HCT116 (cell line): ENCODE data around the gene ELP1. TPM values are rescaled to one million over a fixed set of nuclear protein-coding genes. Genes with fewer than 3 reads are reported as not detected.

Experiments used
- ATAC-seq: fragments of 200-7000 bp; cut with Tn5 transposase; 2 replicates; pipeline ENCODE4 v1.9.1; 2020; ENCODE audit warnings: mild to moderate bottlenecking, moderate library complexity
- BruUV-seq: library from RNA; stranded (reverse); fragments of 400-500 nt; replicated peaks from 2 replicates; lab custom pipeline; 2021; lab: Mats Ljungman, UMichigan
- CTCF ChIA-PET: fragments of 300-600 bp; sonication (Branson Sonifier 250); formaldehyde crosslinking; loops from one replicate; lab custom pipeline; 2021; ENCODE audit warnings: antibody characterized with exemption; lab: Charles Lee
- POLR2A ChIA-PET: fragments of 300-600, 350-600 bp; sonication (Branson Sonifier 250); formaldehyde crosslinking; loops from one replicate; lab custom pipeline; 2021; ENCODE audit warnings: antibody characterized with exemption; lab: Charles Lee
- RAD21 ChIA-PET, 2 experiments: fragments of 300-600 bp; sonication (Branson Sonifier 250); formaldehyde crosslinking; loops; one replicate each; lab custom pipeline; 2023; ENCODE audit warnings: low total read pairs in 2 of 2; ENCODE audit not compliant: uncharacterized antibody in 2 of 2, unreplicated experiment in 2 of 2, low non-redundant PET in 1 of 2; lab: Charles Lee
- DNase-seq: peaks from one replicate; pipeline ENCODE4 v3.0.0-alpha.2; 2010; ENCODE audit warnings: low read depth, low spot score
- H2AFZ ChIP-seq: fragments of 200-600 bp; shearing (Covaris generic), sonication (generic); 2 replicates; pipeline ENCODE4 v1.6.1; 2017; ENCODE audit warnings: low read depth, mixed run types, mixed read lengths, antibody characterized with exemption, low read length; ENCODE audit not compliant: poor library complexity, severe bottlenecking
- H3K27ac ChIP-seq: 2 replicates; pipeline ENCODE4 v1.5.1; 2012; ENCODE audit warnings: low read depth, low read length
- H3K27me3 ChIP-seq: fragments of 200-600 bp; sonication (generic); 2 replicates; pipeline ENCODE4 v1.6.1; 2016; ENCODE audit warnings: mixed run types, low read length, mixed read lengths; ENCODE audit not compliant: insufficient read depth
- H3K36me3 ChIP-seq, 2 experiments: fragments of 200-500 bp in 1 of 2; fragments of 200-600 bp in 1 of 2; sonication (Bioruptor generic) in 1 of 2; sonication (generic) in 1 of 2; 2 replicates each; pipeline versions ENCODE4 v1.5.1 to v1.6.1; 2014 to 2016; ENCODE audit warnings: low read length in 2 of 2, inconsistent platforms in 1 of 2, mixed read lengths in 1 of 2, mixed run types in 1 of 2; ENCODE audit not compliant: insufficient read depth in 2 of 2, control insufficient read depth in 1 of 2
- H3K4me1 ChIP-seq, 2 experiments: fragments of 200-600 bp in 1 of 2; sonication (generic) in 1 of 2; 2 replicates each; pipeline versions ENCODE4 v1.5.1 to v1.6.1; 2012 to 2017; ENCODE audit warnings: low read length in 2 of 2, inconsistent platforms in 1 of 2, mild to moderate bottlenecking in 1 of 2, mixed read lengths in 1 of 2, mixed run types in 1 of 2, moderate library complexity in 1 of 2; ENCODE audit not compliant: insufficient read depth in 2 of 2, control insufficient read depth in 1 of 2
- H3K4me2 ChIP-seq: fragments of 200-600 bp; sonication (generic); 2 replicates; pipeline ENCODE4 v1.6.1; 2017; ENCODE audit warnings: mixed run types, low read length, mixed read lengths
- H3K4me3 ChIP-seq, 2 experiments: fragments of 200-600 bp in 1 of 2; sonication (generic) in 1 of 2; replicated peaks in 1 of 2; 2 replicates each; pipeline ENCODE4 v1.5.1; 2011 to 2016; ENCODE audit warnings: low read length in 2 of 2, control low read depth in 1 of 2, low read depth in 1 of 2, mild to moderate bottlenecking in 1 of 2, mixed read lengths in 1 of 2, mixed run types in 1 of 2
- H3K79me2 ChIP-seq: fragments of 200-600 bp; sonication (generic); 2 replicates; pipeline ENCODE4 v1.6.1; 2017; ENCODE audit warnings: mild to moderate bottlenecking, mixed run types, low read length, moderate library complexity, mixed read lengths; ENCODE audit not compliant: insufficient read depth
- H3K9ac ChIP-seq: fragments of 200-600 bp; sonication (generic); 2 replicates; pipeline ENCODE4 v1.6.1; 2016; ENCODE audit warnings: low read length, mixed read lengths
- H3K9me2 ChIP-seq: fragments of 200-600 bp; sonication (generic), shearing (Covaris generic); 2 replicates; pipeline ENCODE4 v1.6.1; 2017; ENCODE audit warnings: mixed run types, mild to moderate bottlenecking, moderate library complexity; ENCODE audit not compliant: insufficient read depth
- H3K9me3 ChIP-seq, 2 experiments: fragments of 200-500 bp in 1 of 2; fragments of 200-600 bp in 1 of 2; sonication (Bioruptor generic) in 1 of 2; sonication (generic) in 1 of 2; 2 replicates each; pipeline ENCODE4 v1.6.1; 2014 to 2017; ENCODE audit warnings: low read length in 2 of 2, mixed read lengths in 2 of 2, inconsistent platforms in 1 of 2, low read depth in 1 of 2, mild to moderate bottlenecking in 1 of 2, mixed run types in 1 of 2, moderate library complexity in 1 of 2; ENCODE audit not compliant: control insufficient read depth in 1 of 2, insufficient read depth in 1 of 2
- H4K20me1 ChIP-seq: fragments of 200-600 bp; sonication (generic), shearing (Covaris generic); 2 replicates; pipeline ENCODE4 v1.6.1; 2017; ENCODE audit warnings: mixed run types, mild to moderate bottlenecking, moderate library complexity; ENCODE audit not compliant: insufficient read depth
- CBX3 ChIP-seq: IDR thresholded peaks from 2 replicates; pipeline ENCODE4 v1.6.1; 2012; ENCODE audit warnings: low read depth
- EZH2phosphoT487 ChIP-seq: fragments of 200-600 bp; IDR thresholded peaks from 2 replicates; pipeline ENCODE4 v1.6.1; 2018; ENCODE audit warnings: antibody characterized with exemption, borderline replicate concordance
- FOSL1 ChIP-seq: IDR thresholded peaks from 2 replicates; pipeline ENCODE4 v1.6.1; 2012; ENCODE audit warnings: low read depth
- JUND ChIP-seq: IDR thresholded peaks from 2 replicates; pipeline ENCODE4 v1.6.1; 2012
- POLR2A ChIP-seq: IDR thresholded peaks from 2 replicates; pipeline ENCODE4 v1.7.0; 2011; ENCODE audit warnings: borderline replicate concordance; ENCODE audit not compliant: insufficient read depth, insufficient read length; ENCODE audit errors: extremely low read depth
- POLR2AphosphoS5 ChIP-seq: IDR thresholded peaks from 2 replicates; pipeline ENCODE4 v1.6.1; 2011; ENCODE audit warnings: mild to moderate bottlenecking, low read depth, low read length, moderate library complexity
- SIN3A ChIP-seq: IDR thresholded peaks from 2 replicates; pipeline ENCODE4 v1.6.1; 2012; ENCODE audit warnings: low read depth
- SP1 ChIP-seq: IDR thresholded peaks from 2 replicates; pipeline ENCODE4 v1.6.1; 2012; ENCODE audit warnings: low read depth
- TCF7L2 ChIP-seq: IDR thresholded peaks from 2 replicates; pipeline ENCODE4 v1.7.0; 2011; ENCODE audit warnings: borderline replicate concordance, inconsistent platforms; ENCODE audit not compliant: insufficient read depth, insufficient read length; ENCODE audit errors: extremely low read depth
- ZNF274 ChIP-seq: fragments of 200-500 bp; sonication (Bioruptor generic); IDR thresholded peaks from 2 replicates; pipeline ENCODE4 v1.6.1; 2014; ENCODE audit warnings: mild to moderate bottlenecking, low read depth, low read length, inconsistent platforms
- intact Hi-C: fragments of 100-400 bp; cut with micrococcal nuclease; formaldehyde crosslinking; loops from 2 replicates; pipeline ENCODE4 v1.10.0; 2022
- total RNA-seq: library from RNA; stranded (reverse); gene quantifications from one replicate; pipeline ENCODE4 v1.2.1, GENCODE V29; 2021; ENCODE audit not compliant: unreplicated experiment
- TF ChIP-seq, protein P1 (sequence below): IDR thresholded peaks from 2 replicates; pipeline ENCODE4 v1.6.1; 2012; ENCODE audit warnings: low read depth
- TF ChIP-seq, protein P2 (sequence below), 3 experiments: fragments of 200-600 bp in 1 of 3; sonication (generic) in 1 of 3; IDR thresholded peaks in 2 of 3; conservative IDR thresholded peaks in 1 of 3; 2 replicates each; pipeline ENCODE4 v1.5.1; 2012 to 2017; ENCODE audit warnings: low read depth in 2 of 3, low read length in 2 of 3, antibody characterized with exemption in 1 of 3, borderline replicate concordance in 1 of 3, control low read depth in 1 of 3, mild to moderate bottlenecking in 1 of 3, mixed read lengths in 1 of 3, mixed run types in 1 of 3, moderate library complexity in 1 of 3; ENCODE audit not compliant: insufficient read depth in 1 of 3
- TF ChIP-seq, protein P3 (sequence below): IDR thresholded peaks from 2 replicates; pipeline ENCODE4 v1.6.1; 2012

Gene ELP1
- total RNA-seq, 1 experiment from 2014 or later: 28.8 TPM

DNA sequence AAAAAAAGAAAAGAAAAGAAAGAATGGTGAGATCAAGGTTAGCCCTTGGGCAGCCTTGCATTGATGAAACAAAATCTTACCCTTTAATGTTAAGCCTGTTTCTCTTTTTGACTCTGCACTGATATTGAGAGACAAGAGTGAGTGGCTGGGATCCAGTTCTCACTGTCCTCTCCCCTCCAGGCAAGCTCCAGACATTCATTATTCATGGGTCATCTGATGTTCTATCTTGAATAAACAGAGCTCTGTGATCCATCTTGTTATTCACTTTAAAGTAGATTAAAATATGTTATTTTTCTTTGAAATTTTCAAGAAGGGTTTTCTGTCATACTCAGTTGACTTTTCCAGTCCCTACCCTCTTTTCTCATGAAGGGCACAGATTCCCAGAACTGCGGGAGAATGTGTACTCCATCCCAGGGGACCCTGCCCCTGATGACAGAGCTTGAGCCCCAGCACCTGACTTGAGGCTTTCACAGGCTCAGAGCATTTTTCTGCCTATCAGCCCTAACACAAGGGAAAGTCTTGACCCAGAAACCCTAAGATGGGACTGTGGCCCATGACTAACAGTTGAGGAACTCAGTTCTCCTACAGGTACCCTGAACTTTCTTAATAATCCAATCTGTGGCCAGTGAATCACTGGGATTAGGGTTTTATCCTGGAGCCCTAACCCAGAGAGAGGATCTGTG, 102.3 kb downstream of the ELP1 start (continued):
- TF ChIP-seq, protein P1, sequence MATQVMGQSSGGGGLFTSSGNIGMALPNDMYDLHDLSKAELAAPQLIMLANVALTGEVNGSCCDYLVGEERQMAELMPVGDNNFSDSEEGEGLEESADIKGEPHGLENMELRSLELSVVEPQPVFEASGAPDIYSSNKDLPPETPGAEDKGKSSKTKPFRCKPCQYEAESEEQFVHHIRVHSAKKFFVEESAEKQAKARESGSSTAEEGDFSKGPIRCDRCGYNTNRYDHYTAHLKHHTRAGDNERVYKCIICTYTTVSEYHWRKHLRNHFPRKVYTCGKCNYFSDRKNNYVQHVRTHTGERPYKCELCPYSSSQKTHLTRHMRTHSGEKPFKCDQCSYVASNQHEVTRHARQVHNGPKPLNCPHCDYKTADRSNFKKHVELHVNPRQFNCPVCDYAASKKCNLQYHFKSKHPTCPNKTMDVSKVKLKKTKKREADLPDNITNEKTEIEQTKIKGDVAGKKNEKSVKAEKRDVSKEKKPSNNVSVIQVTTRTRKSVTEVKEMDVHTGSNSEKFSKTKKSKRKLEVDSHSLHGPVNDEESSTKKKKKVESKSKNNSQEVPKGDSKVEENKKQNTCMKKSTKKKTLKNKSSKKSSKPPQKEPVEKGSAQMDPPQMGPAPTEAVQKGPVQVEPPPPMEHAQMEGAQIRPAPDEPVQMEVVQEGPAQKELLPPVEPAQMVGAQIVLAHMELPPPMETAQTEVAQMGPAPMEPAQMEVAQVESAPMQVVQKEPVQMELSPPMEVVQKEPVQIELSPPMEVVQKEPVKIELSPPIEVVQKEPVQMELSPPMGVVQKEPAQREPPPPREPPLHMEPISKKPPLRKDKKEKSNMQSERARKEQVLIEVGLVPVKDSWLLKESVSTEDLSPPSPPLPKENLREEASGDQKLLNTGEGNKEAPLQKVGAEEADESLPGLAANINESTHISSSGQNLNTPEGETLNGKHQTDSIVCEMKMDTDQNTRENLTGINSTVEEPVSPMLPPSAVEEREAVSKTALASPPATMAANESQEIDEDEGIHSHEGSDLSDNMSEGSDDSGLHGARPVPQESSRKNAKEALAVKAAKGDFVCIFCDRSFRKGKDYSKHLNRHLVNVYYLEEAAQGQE: no peak
- TF ChIP-seq SIN3A (no peak), ZNF274 (no peak), POLR2A (no peak)
- TF ChIP-seq, protein P2, sequence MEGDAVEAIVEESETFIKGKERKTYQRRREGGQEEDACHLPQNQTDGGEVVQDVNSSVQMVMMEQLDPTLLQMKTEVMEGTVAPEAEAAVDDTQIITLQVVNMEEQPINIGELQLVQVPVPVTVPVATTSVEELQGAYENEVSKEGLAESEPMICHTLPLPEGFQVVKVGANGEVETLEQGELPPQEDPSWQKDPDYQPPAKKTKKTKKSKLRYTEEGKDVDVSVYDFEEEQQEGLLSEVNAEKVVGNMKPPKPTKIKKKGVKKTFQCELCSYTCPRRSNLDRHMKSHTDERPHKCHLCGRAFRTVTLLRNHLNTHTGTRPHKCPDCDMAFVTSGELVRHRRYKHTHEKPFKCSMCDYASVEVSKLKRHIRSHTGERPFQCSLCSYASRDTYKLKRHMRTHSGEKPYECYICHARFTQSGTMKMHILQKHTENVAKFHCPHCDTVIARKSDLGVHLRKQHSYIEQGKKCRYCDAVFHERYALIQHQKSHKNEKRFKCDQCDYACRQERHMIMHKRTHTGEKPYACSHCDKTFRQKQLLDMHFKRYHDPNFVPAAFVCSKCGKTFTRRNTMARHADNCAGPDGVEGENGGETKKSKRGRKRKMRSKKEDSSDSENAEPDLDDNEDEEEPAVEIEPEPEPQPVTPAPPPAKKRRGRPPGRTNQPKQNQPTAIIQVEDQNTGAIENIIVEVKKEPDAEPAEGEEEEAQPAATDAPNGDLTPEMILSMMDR (IDR thresholded peaks at IDR 0.05 in 2 of 3, conservative IDR thresholded peaks at IDR 0.05 in 1 of 3; ENCODE audit: borderline replicate concordance in 1 of 3, insufficient read depth in 1 of 3, low read depth in 2 of 3, low read length in 2 of 3): no peak

DNA sequence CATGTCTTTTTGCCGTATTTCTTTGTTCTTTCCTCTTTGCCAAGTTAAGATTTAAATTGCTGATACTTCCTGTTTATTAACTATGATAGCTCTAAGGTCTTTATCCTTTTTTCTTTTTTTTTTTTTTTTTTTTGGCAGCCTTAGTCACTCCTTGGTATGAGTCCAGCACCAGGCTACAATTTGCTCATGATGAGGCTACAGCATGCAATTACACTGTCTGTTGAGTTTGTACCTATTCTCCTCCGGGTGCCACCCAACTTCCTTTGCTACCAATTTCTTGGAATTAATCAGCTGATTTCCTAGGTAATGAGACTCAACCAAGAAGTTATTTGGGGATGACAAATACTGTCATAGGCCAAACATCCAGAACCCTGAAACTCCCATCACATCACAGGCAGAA, 103.7 kb downstream of the ELP1 start:
- Histone ChIP-seq H3K9me2 (no peaks in the 10 kb centered on the region), H3K9ac (no peak overlapping the region), H3K36me3 (no peaks in the 10 kb centered on the region), H3K4me3 (no peak overlapping the region), H3K27ac (no peak overlapping the region), H2AFZ (no peak overlapping the region), H4K20me1 (no peaks in the 10 kb centered on the region), H3K4me2 (no peak overlapping the region), H3K27me3 (no peaks in the 10 kb centered on the region), H3K4me1 (peaks cover 0 to 2% of the 10 kb centered on the region in 2 experiments; a peak in 1 of 4 replicates), H3K79me2 (no peaks in the 10 kb centered on the region), H3K9me3 (no peaks in the 10 kb centered on the region)
- ChIA-PET CTCF (no interaction called here), RAD21 (interaction anchor here in 1 of 2 experiments (0.6 kb wide), 1 partner anchor 184 kb away, joined by 3 read pairs; no protein-coding TSS in a partner anchor), POLR2A (no interaction called here)
- intact Hi-C loops: no loop called here
- BruUV-seq: no TSS peak
- DNase-seq (no peak), ATAC-seq (no peak)
- TF ChIP-seq, protein P3, sequence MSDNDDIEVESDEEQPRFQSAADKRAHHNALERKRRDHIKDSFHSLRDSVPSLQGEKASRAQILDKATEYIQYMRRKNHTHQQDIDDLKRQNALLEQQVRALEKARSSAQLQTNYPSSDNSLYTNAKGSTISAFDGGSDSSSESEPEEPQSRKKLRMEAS: no peak
- TF ChIP-seq TCF7L2: no peak
- TF ChIP-seq SP1: no peak
- no peak for TF ChIP-seq CBX3
- TF ChIP-seq FOSL1: no peak
- no peak for TF ChIP-seq EZH2phosphoT487
- no peak for TF ChIP-seq ZNF274
- no peak for TF ChIP-seq JUND
- TF ChIP-seq POLR2A: no peak
- no peak for TF ChIP-seq POLR2AphosphoS5
- TF ChIP-seq, protein P1: no peak
